ENCODE results near the gene SEPTIN10. TPM values are rescaled to one million over a fixed set of nuclear protein-coding genes. Genes with fewer than 3 reads are reported as not detected.

Gene SEPTIN10
- total RNA-seq, 1 experiment from 2014 or later, result 105 TPM

DNA sequence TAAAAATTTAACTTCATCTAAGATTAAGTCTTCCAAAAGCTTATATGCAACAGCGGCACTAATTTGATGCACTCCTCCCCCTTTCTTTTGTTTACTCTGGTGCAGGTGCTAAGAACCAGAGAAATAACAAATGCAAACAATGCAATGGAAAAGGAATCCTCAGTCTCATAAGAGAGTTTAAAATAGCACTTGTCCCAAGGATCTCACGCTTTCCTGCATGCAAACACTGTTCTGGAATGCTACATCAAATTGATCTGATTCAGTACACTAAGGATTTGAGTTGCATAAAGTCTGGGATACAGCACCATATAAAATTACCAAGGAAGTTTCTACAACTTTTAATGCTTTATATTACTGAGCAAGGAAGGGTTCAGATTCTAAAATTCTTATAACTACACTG lies 50.5 kb downstream of the SEPTIN10 start:
- peaks cover 46% of the 10 kb centered on the region for H3K36me3 Mint-ChIP-seq (ENCODE audit: insufficient read depth, unreplicated experiment)
- H3K27me3 Mint-ChIP-seq (ENCODE audit: insufficient read depth, unreplicated experiment), result no peaks in the 10 kb centered on the region
- intact Hi-C loops (cut with micrococcal nuclease), result no loop called here
- no peaks in the 10 kb centered on the region for H3K9me3 Mint-ChIP-seq (ENCODE audit: unreplicated experiment)
- POLR2A ChIA-PET, result interaction anchor here (0.7 kb wide), 1 partner anchor 51 kb away, joined by 4 read pairs; the partner anchor contains the start of gene SOWAHC
- no peak overlapping the region for H3K4me3 Mint-ChIP-seq (ENCODE audit: unreplicated experiment)
- TF ChIP-seq, protein P1, sequence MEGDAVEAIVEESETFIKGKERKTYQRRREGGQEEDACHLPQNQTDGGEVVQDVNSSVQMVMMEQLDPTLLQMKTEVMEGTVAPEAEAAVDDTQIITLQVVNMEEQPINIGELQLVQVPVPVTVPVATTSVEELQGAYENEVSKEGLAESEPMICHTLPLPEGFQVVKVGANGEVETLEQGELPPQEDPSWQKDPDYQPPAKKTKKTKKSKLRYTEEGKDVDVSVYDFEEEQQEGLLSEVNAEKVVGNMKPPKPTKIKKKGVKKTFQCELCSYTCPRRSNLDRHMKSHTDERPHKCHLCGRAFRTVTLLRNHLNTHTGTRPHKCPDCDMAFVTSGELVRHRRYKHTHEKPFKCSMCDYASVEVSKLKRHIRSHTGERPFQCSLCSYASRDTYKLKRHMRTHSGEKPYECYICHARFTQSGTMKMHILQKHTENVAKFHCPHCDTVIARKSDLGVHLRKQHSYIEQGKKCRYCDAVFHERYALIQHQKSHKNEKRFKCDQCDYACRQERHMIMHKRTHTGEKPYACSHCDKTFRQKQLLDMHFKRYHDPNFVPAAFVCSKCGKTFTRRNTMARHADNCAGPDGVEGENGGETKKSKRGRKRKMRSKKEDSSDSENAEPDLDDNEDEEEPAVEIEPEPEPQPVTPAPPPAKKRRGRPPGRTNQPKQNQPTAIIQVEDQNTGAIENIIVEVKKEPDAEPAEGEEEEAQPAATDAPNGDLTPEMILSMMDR (IDR thresholded peaks at IDR 0.05; ENCODE audit: unreplicated experiment), result no peak
- no peak for DNase-seq (ENCODE audit: unreplicated experiment)
- no TSS peak for BruUV-seq (replicated peaks)
- H3K4me1 Mint-ChIP-seq (ENCODE audit: insufficient read depth, unreplicated experiment), result peaks cover 4% of the 10 kb centered on the region
- CTCF ChIA-PET, result interaction anchor here (0.6 to 2.4 kb wide), 2 partner anchors 17 to 46 kb away, joined by 6 to 9 read pairs; no protein-coding TSS in a partner anchor
- no peak overlapping the region for H3K27ac Mint-ChIP-seq (ENCODE audit: low read depth, unreplicated experiment)

DNA sequence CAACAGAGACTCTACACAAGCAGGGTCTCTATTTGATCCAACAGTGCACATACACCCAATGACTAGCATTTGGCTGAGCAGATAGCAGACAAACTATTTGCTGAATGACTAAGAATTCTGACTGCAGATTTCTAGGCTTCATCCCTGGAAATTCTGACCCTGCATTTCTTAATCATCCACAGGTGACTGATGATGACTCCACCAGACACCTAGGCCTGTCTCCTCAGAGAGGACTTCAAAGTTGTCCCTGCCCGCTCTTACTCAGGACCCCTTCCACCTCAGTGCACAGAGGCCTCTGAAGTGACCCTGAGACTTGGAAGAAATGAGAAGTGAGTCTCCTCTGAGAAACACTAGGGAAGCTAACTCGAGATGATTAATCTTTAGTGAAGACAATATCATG lies 51.3 kb downstream of the SEPTIN10 start:
- no peak overlapping the region for H3K27ac Mint-ChIP-seq (ENCODE audit: low read depth, unreplicated experiment)
- H3K27me3 Mint-ChIP-seq (ENCODE audit: insufficient read depth, unreplicated experiment), result no peaks in the 10 kb centered on the region
- peaks cover 41% of the 10 kb centered on the region for H3K36me3 Mint-ChIP-seq (ENCODE audit: insufficient read depth, unreplicated experiment)
- no peaks in the 10 kb centered on the region for H3K9me3 Mint-ChIP-seq (ENCODE audit: unreplicated experiment)
- no peak overlapping the region for H3K4me3 Mint-ChIP-seq (ENCODE audit: unreplicated experiment)
- no peak for DNase-seq (ENCODE audit: unreplicated experiment)
- intact Hi-C loops (cut with micrococcal nuclease), result no loop called here
- CTCF ChIA-PET, result interaction anchor here (0.5 to 2.4 kb wide), 3 partner anchors 16 to 63 kb away, joined by 3 to 9 read pairs (median 3); no protein-coding TSS in a partner anchor
- H3K4me1 Mint-ChIP-seq (ENCODE audit: insufficient read depth, unreplicated experiment), result peaks cover 6% of the 10 kb centered on the region
- POLR2A ChIA-PET, result no interaction called here
- no TSS peak for BruUV-seq (replicated peaks)
- TF ChIP-seq, protein P1 (IDR thresholded peaks at IDR 0.05; ENCODE audit: unreplicated experiment), result no peak

DNA sequence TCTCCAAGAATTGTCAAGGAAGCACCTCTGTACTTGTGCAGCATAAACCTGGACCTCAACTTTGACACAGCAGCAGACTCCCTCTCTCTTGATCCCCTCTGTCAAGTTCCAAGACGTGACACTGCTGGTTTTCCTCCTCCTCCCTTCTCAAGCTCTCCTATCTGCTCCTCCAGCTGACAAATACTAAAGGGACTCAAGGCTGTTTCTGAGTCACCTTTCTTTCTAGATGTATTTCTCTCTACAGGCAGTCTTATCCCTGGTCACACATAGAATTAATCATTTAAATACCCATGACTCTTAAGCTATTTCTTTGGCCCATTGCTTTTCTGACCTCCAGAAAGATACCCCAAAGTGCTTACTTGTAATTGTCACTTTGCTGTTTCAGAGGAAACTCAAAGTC lies 53.5 kb downstream of the SEPTIN10 start:
- no peaks in the 10 kb centered on the region for H3K9me3 Mint-ChIP-seq (ENCODE audit: unreplicated experiment)
- no TSS peak for BruUV-seq (replicated peaks)
- H3K36me3 Mint-ChIP-seq (ENCODE audit: insufficient read depth, unreplicated experiment), result peaks cover 27% of the 10 kb centered on the region
- intact Hi-C loops (cut with micrococcal nuclease), result no loop called here
- peaks cover 6% of the 10 kb centered on the region for H3K4me1 Mint-ChIP-seq (ENCODE audit: insufficient read depth, unreplicated experiment)
- DNase-seq (ENCODE audit: unreplicated experiment), result no peak
- H3K27me3 Mint-ChIP-seq (ENCODE audit: insufficient read depth, unreplicated experiment), result no peaks in the 10 kb centered on the region
- no peak overlapping the region for H3K4me3 Mint-ChIP-seq (ENCODE audit: unreplicated experiment)
- TF ChIP-seq, protein P1 (IDR thresholded peaks at IDR 0.05; ENCODE audit: unreplicated experiment), result no peak
- ChIA-PET POLR2A (interaction anchor here (1.3 kb wide), 1 partner anchor 14 kb away, joined by 3 read pairs; no protein-coding TSS in a partner anchor), CTCF (interaction anchor here (0.6 to 6.6 kb wide), 6 partner anchors 14 to 176 kb away, joined by 3 to 52 read pairs (median 3); no protein-coding TSS in a partner anchor)
- no peak overlapping the region for H3K27ac Mint-ChIP-seq (ENCODE audit: low read depth, unreplicated experiment)

DNA sequence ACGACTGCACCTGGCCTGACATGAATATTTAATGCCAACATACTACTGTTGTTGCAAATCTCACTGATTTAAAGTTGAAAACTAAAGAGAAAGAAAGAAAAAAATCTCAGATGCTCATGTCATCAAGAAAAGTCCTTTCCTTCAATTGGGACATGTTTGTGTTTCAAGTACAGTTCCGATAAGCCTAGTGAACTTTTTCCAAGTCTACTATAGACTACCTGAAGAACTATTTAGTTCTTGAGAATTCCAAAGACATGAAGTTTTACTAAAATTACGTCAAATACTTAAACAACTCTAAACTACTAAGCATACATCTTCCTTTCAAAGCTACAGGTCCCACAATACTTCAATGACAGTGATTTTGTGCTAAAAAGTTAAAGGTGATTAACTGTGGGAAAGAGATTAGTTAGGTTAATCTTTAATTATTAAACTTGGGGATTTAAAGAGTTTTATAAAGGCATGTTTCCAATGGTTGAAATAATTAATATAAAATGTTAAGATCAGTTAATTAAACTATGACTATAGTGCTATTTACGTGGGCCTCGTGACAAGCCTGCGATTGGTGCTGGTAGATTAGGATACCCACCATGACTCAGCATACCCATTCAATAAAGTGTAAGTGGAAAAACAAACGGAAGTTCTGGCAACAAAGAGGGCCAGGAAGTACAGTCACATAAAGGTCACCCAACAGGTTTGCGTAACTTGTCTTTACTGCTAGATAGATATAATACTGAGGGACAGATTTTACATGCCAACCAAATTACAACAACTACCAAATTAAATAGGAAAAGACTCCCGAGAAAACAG lies 55.5 kb downstream of the SEPTIN10 start:
- ChIA-PET POLR2A (interaction anchor here (1.0 kb wide), 1 partner anchor 223 kb away, joined by 3 read pairs; no protein-coding TSS in a partner anchor), CTCF (interaction anchor here (1.4 to 6.6 kb wide), 3 partner anchors 12 to 178 kb away, joined by 3 to 52 read pairs (median 8); no protein-coding TSS in a partner anchor)
- intact Hi-C loops (cut with micrococcal nuclease), result no loop called here
- Mint-ChIP-seq H3K36me3 (ENCODE audit: insufficient read depth, unreplicated experiment) (peaks cover 21% of the 10 kb centered on the region), H3K27me3 (ENCODE audit: insufficient read depth, unreplicated experiment) (no peaks in the 10 kb centered on the region), H3K4me1 (ENCODE audit: insufficient read depth, unreplicated experiment) (peaks cover 6% of the 10 kb centered on the region), H3K9me3 (ENCODE audit: unreplicated experiment) (no peaks in the 10 kb centered on the region), H3K4me3 (ENCODE audit: unreplicated experiment) (no peak overlapping the region), H3K27ac (ENCODE audit: low read depth, unreplicated experiment) (peak overlapping the region; percentile 21)
- peak; percentile 82 for DNase-seq (ENCODE audit: unreplicated experiment)
- TF ChIP-seq, protein P1 (IDR thresholded peaks at IDR 0.05; ENCODE audit: unreplicated experiment), result no peak
- no TSS peak for BruUV-seq (replicated peaks)
